CD4-positive, alpha-beta T cell treated with Interleukin-4 for 4 hours (primary cell): Measurements from ENCODE around the gene ABCC4.
"Not testable (repeated sequence)": the region's sequence is repeated elsewhere in the genome, so short reads cannot be mapped to it uniquely, and the experiment has no call there.

Experiments used
- DNase-seq: peaks from one replicate; pipeline ENCODE4 v3.0.0-alpha.2; 2020

The ABCC4 gene

GRCh38 chr13:95298971-95299621 lies 2.2 kb downstream of the ABCC4 start:
- DNase-seq, result no peak

GRCh38 chr13:95298169-95298965 lies 2.9 kb downstream of the ABCC4 start:
- DNase-seq, result no peak

GRCh38 chr13:95296326-95296925 lies 4.8 kb downstream of the ABCC4 start:
- peak; percentile 19 for DNase-seq

GRCh38 chr13:95295026-95295425 lies 6.2 kb downstream of the ABCC4 start:
- no peak for DNase-seq

GRCh38 chr13:95292622-95293021 lies 8.6 kb downstream of the ABCC4 start:
- no peak for DNase-seq

GRCh38 chr13:95289901-95290300 lies 11.3 kb downstream of the ABCC4 start:
- DNase-seq, result not testable (repeated sequence)

- DNase-seq, result no peak
Measured at GRCh38 chr13:95289020-95289444, 12.2 kb downstream of the ABCC4 start.

- no peak for DNase-seq
Measured at GRCh38 chr13:95284436-95284835, 16.8 kb downstream of the ABCC4 start.

- DNase-seq, result no peak
Measured at GRCh38 chr13:95279016-95279415, 22.2 kb downstream of the ABCC4 start.

GRCh38 chr13:95276037-95276505 lies 25.2 kb downstream of the ABCC4 start:
- no peak for DNase-seq

GRCh38 chr13:95275322-95276036 lies 25.8 kb downstream of the ABCC4 start:
- DNase-seq, result no peak

- DNase-seq, result not testable (repeated sequence)
Measured at GRCh38 chr13:95273592-95274132, 27.6 kb downstream of the ABCC4 start.

- not testable (repeated sequence) for DNase-seq
Measured at GRCh38 chr13:95272076-95272475, 29.2 kb downstream of the ABCC4 start.

GRCh38 chr13:95269756-95270155 lies 31.5 kb downstream of the ABCC4 start:
- no peak for DNase-seq

GRCh38 chr13:95268343-95269065 lies 32.7 kb downstream of the ABCC4 start:
- not testable (repeated sequence) for DNase-seq

- no peak for DNase-seq
Measured at GRCh38 chr13:95267662-95268342, 33.4 kb downstream of the ABCC4 start.

- DNase-seq, result no peak
Measured at GRCh38 chr13:95264225-95264624, 37.0 kb downstream of the ABCC4 start.

GRCh38 chr13:95262837-95263384 lies 38.3 kb downstream of the ABCC4 start:
- DNase-seq, result no peak

GRCh38 chr13:95261956-95262355 lies 39.3 kb downstream of the ABCC4 start:
- no peak for DNase-seq

GRCh38 chr13:95260031-95260525 lies 41.2 kb downstream of the ABCC4 start:
- no peak for DNase-seq

GRCh38 chr13:95258619-95259194 lies 42.5 kb downstream of the ABCC4 start:
- DNase-seq, result no peak
